Gastroesophageal sphincter (tissue), 4 donors: ENCODE measurements around the gene USP47. TPM values are rescaled to one million over a fixed set of nuclear protein-coding genes. Genes with fewer than 3 reads are reported as not detected.

Experiments
- ATAC-seq: fragments of 150-250 bp; one replicate; pipeline ENCODE4 v1.9.1; 2016; ENCODE audit warnings: mild to moderate bottlenecking, moderate library complexity
- H3K27ac ChIP-seq, 4 donors: fragments of 200-600 bp; sonication (generic) in 3 of 4; 1 replicate in 3 of 4; 2 replicates in 1 of 4; pipeline ENCODE4 v1.5.1; 2016 to 2019
- H3K27me3 ChIP-seq: fragments of 200-600 bp; sonication (generic); one replicate; pipeline ENCODE4 v1.5.1; 2019
- H3K36me3 ChIP-seq, 2 donors: fragments of 200-600 bp; sonication (generic); one replicate each; pipeline ENCODE4 v1.5.1; 2019; ENCODE audit warnings: control low read depth in 1 of 2
- H3K4me1 ChIP-seq, 3 donors: fragments of 200-600 bp; sonication (generic); 1 replicate in 2 of 3; 2 replicates in 1 of 3; pipeline ENCODE4 v1.5.1; 2016 to 2019; ENCODE audit warnings: control low read depth in 2 of 3
- H3K4me3 ChIP-seq, 2 donors: fragments of 200-600 bp; sonication (generic); one replicate each; pipeline ENCODE4 v1.5.1; 2019; ENCODE audit warnings: mild to moderate bottlenecking in 1 of 2, moderate library complexity in 1 of 2
- H3K9me3 ChIP-seq, 3 donors: fragments of 200-600 bp; sonication (generic); one replicate each; pipeline ENCODE4 v1.5.1; 2017 to 2019; ENCODE audit warnings: control low read depth in 2 of 3
- CTCF ChIP-seq, 4 experiments: fragments of 200-600 bp in 2 of 4; fragments of 450-650 bp in 2 of 4; sonication (generic) in 1 of 4; IDR thresholded peaks; one replicate each; pipeline ENCODE4 v1.5.1; 2017 to 2019; ENCODE audit warnings: antibody characterized with exemption in 4 of 4, mild to moderate bottlenecking in 2 of 4, moderate library complexity in 2 of 4
- EP300 ChIP-seq: sonication (generic); formaldehyde crosslinking; IDR thresholded peaks from one replicate; pipeline ENCODE4 v1.6.1; 2017; ENCODE audit warnings: antibody characterized with exemption, mild to moderate bottlenecking
- POLR2A ChIP-seq, 2 donors: fragments of 450-650 bp; IDR thresholded peaks; one replicate each; pipeline ENCODE4 v1.6.1; 2017; ENCODE audit warnings: antibody characterized with exemption in 2 of 2, mild to moderate bottlenecking in 2 of 2, moderate library complexity in 1 of 2
- POLR2AphosphoS5 ChIP-seq: sonication (generic); formaldehyde crosslinking; IDR thresholded peaks from one replicate; pipeline ENCODE4 v1.6.1; 2017; ENCODE audit warnings: antibody characterized with exemption
- whole genome bisulfite sequencing, 2 donors: methylation state at CpG; one replicate each; pipeline ENCODE4 v1.1.5; 2018; ENCODE audit warnings: low coverage in 1 of 2; 5-methylcytosine and 5-hydroxymethylcytosine counted together
- total RNA-seq, 4 donors: library from RNA; depleted of rRNA; stranded (reverse); fragments of >200 nt; gene quantifications; one replicate each; pipeline ENCODE4 v1.1.0, GENCODE V29; 2016

The USP47 gene
- total RNA-seq, 4 donors from 2014 or later = 84.7 to 156 (median 115) TPM

DNA sequence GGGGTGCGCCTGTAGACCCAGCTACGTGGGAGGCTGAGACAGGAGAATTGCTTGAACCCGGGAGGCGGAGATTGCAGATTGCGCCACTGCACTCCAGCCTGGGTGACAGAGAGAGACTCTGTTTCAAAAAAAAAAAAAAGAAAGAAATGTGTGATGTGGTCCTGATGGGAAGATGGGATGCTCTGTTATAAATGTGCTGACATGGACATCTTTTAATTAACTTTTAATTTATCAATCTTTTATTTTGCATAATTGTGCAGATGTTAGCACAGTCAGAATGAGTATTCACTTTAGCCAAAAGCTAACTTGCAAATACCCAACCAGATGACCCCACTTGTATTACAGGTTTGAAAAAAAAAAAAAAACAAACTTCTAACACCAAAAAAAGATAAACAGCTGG, 23.8 kb upstream of the USP47 start:
- 95 to 100% methylated on average over 3 to 5 of the region's 5 CpGs for WGBS, 2 donors
- no peaks in the 10 kb centered on the region for H3K36me3 ChIP-seq

GRCh38 chr11:11818529-11819121, 23.1 kb upstream of the USP47 start:
- H3K27me3 ChIP-seq = no peaks in the 10 kb centered on the region
- ATAC-seq = no peak
- H3K9me3 ChIP-seq = no peaks in the 10 kb centered on the region
- peaks cover 0 to 6% (median under 1%) of the 10 kb centered on the region in 3 donors for H3K4me1 ChIP-seq
- no peaks in the 10 kb centered on the region for H3K36me3 ChIP-seq
- TF ChIP-seq POLR2A (IDR thresholded peaks at IDR 0.05) (no peak), POLR2AphosphoS5 (no peak), EP300 (no peak), CTCF (IDR thresholded peaks at IDR 0.05) (no peak)
- H3K27ac ChIP-seq = no peak overlapping the region
- no peak overlapping the region for H3K4me3 ChIP-seq
- 81 to 82% methylated on average over 1 to 2 of the region's 2 CpGs for WGBS, 2 donors

More for the DNA sequence above, 23.8 kb upstream of the USP47 start:
- H3K9me3 ChIP-seq = no peaks in the 10 kb centered on the region
- TF ChIP-seq EP300 = no peak
- TF ChIP-seq POLR2AphosphoS5 = no peak
- no peak for TF ChIP-seq CTCF (IDR thresholded peaks at IDR 0.05)
- TF ChIP-seq POLR2A (IDR thresholded peaks at IDR 0.05) = no peak
- H3K27ac ChIP-seq = no peak overlapping the region
- no peak overlapping the region for H3K4me3 ChIP-seq
- peaks cover 0 to 12% (median 4%) of the 10 kb centered on the region in 3 donors for H3K4me1 ChIP-seq
- ATAC-seq = no peak
- no peaks in the 10 kb centered on the region for H3K27me3 ChIP-seq

DNA sequence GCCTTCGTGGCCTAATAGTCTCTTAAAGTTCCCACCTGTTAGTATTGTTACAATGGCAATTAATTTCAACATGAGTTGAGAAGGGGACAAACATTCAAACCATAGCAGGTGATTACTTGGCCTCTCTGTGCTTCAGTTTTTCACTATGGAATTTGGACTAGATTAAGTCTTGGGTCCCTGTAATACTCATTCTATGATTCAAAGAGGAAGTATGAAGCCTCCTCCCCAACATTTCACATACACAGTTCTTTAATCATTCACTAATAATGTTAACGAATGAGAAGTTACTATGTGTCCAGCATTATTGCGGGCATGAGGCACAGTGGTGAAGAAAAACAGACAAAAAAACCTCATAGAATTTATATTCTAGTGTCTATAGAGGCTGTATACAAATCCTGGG, 19.9 kb upstream of the USP47 start:
- no peaks in the 10 kb centered on the region for H3K36me3 ChIP-seq
- no peak overlapping the region for H3K27ac ChIP-seq
- H3K27me3 ChIP-seq = no peaks in the 10 kb centered on the region
- H3K4me1 ChIP-seq = no peaks in the 10 kb centered on the region
- no peak for TF ChIP-seq CTCF (IDR thresholded peaks at IDR 0.05)
- TF ChIP-seq POLR2AphosphoS5 = no peak
- TF ChIP-seq POLR2A (IDR thresholded peaks at IDR 0.05) = no peak
- TF ChIP-seq EP300 = no peak
- no peak overlapping the region for H3K4me3 ChIP-seq
- H3K9me3 ChIP-seq = no peaks in the 10 kb centered on the region
- WGBS, 2 donors = 44 to 98% methylated on average over 2 to 3 of the region's 3 CpGs
- ATAC-seq = no peak

DNA sequence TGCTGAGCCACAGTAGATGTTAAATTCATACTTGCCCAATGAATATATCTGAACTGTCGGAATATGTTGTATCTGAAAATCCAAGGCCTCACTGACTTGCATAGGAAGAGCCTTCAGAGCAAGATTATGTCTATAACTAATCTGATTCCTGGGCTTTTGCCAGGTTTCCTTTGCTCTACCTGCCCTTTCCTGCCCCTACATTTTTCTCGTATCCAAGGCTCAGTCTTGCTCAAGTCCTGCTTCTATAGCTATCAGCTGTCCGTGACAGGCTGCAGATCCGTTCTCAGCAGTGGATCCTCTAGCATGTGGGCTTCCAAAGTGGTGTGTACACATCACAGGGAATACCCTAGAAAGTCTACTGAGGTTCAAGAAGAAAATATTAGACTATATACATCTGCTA, 18.8 kb upstream of the USP47 start:
- Histone ChIP-seq H3K36me3 (no peaks in the 10 kb centered on the region), H3K27ac (no peak overlapping the region), H3K27me3 (no peaks in the 10 kb centered on the region), H3K4me1 (no peaks in the 10 kb centered on the region), H3K4me3 (no peak overlapping the region), H3K9me3 (no peaks in the 10 kb centered on the region)
- WGBS, 2 donors = 56 to 80% methylated on average over 4 of the region's 4 CpGs
- ATAC-seq = no peak
- TF ChIP-seq EP300 = no peak
- no peak for TF ChIP-seq POLR2A (IDR thresholded peaks at IDR 0.05)
- no peak for TF ChIP-seq CTCF (IDR thresholded peaks at IDR 0.05)

- Histone ChIP-seq H3K4me3 (no peak overlapping the region), H3K9me3 (no peaks in the 10 kb centered on the region), H3K27ac (no peak overlapping the region), H3K4me1 (no peaks in the 10 kb centered on the region), H3K36me3 (no peaks in the 10 kb centered on the region), H3K27me3 (no peaks in the 10 kb centered on the region)
- no peak for ATAC-seq
- TF ChIP-seq CTCF (IDR thresholded peaks at IDR 0.05) = no peak
- no peak for TF ChIP-seq POLR2AphosphoS5
- TF ChIP-seq EP300 = no peak
- no peak for TF ChIP-seq POLR2A (IDR thresholded peaks at IDR 0.05)
- WGBS, 2 donors = 90 to 100% methylated on average over 1 of the region's 1 CpG
Measured at GRCh38 chr11:11826260-11826659, 15.5 kb upstream of the USP47 start.
